ENCODE measurements around the gene EFCAB6. TPM values are rescaled to one million over a fixed set of nuclear protein-coding genes. Genes with fewer than 3 reads are reported as not detected.

Gene EFCAB6
- total RNA-seq, 1 donor, result 0.52 TPM

DNA sequence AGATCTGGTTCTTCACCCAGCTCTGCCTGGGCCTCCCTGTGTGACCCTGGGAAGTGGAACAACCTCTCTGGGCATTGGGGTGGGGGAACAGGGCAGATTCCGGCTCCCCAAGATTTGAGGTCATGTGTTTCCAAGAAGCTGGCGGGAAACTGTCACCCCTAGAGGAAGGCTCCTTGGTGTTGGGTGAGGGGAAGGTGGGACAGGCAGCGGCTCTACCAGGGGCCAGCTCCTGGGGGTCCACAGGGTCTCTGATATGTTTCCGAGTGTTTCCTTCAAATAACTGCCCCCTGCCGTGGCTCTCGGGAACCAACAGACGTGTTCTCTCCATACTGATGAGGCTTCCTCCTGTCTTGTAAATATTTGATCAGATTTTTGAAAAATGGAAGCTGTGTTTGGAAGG, 321.8 kb downstream of the EFCAB6 start:
- Histone ChIP-seq H3K4me1 (ENCODE audit: insufficient read depth, low read length) (no peaks in the 10 kb centered on the region), H3K4me3 (ENCODE audit: low read length) (no peak overlapping the region), H3K27me3 (ENCODE audit: insufficient read depth, low read length) (no peaks in the 10 kb centered on the region), H3K9me3 (ENCODE audit: low read depth, low read length) (no peaks in the 10 kb centered on the region)

DNA sequence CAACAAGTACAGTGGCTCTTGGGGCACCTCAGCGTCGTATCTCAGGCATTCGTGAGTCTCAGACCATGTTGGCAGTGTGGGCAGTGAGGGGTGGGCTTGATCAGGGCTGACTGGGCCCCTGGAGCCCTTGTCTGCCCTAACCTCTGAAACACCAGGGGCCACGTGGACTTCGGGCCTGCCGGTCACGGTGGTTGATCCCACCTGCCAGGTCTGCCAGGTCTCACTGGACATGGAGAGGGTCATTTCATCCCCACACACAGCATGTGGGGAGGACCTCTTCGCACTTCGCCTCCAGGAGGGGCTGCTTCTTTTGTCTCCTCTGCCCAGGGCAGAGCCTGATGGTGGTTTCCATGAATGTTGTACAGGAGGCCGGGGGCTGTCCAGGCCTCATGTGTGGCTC, 323.2 kb downstream of the EFCAB6 start:
- no peaks in the 10 kb centered on the region for H3K27me3 ChIP-seq (ENCODE audit: insufficient read depth, low read length)
- H3K4me1 ChIP-seq (ENCODE audit: insufficient read depth, low read length), result no peaks in the 10 kb centered on the region
- H3K4me3 ChIP-seq (ENCODE audit: low read length), result no peak overlapping the region
- H3K9me3 ChIP-seq (ENCODE audit: low read depth, low read length), result no peaks in the 10 kb centered on the region

DNA sequence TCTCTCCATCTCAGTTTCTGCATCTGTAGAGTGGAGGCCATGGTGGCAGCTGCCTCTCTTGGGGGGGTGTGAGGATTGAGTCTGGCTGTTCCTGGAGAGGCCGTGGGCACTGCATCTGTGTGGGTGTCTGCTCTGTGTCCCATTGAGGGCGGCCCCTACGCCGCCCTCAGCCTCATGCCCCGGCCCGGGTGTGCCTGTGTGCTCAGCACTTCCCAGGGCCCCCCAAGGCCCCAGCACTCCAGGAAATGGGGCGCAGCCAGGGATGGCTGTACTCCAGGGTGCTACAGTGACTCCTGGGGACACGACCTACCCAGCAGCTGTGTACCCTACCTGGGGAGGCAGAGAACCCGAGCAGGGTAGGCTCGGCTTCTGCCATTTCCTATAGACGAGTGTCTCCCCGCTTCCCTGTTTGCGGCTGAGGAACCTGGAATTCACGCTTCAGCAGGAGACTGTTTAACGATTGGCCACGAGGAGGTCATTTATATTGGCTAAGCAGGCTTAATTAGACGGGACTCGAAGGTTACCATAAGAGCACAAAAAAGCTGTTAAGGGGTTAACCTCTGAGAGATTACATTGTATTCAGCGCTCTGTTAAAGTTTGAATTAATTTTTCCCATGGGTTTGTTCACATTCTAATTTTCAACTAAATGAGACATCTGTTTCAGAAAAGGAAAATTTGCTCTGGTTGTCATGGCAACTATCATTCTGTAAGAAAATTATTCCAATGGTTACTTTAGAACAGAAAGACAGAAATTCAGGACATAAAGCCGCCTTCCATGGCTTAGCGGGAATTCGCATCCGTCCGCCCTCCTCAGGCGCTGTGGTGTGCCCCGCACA, 323.9 kb downstream of the EFCAB6 start:
- H3K9me3 ChIP-seq (ENCODE audit: low read depth, low read length), result no peaks in the 10 kb centered on the region
- H3K4me1 ChIP-seq (ENCODE audit: insufficient read depth, low read length), result no peaks in the 10 kb centered on the region
- H3K27me3 ChIP-seq (ENCODE audit: insufficient read depth, low read length), result no peaks in the 10 kb centered on the region
- no peak overlapping the region for H3K4me3 ChIP-seq (ENCODE audit: low read length)

DNA sequence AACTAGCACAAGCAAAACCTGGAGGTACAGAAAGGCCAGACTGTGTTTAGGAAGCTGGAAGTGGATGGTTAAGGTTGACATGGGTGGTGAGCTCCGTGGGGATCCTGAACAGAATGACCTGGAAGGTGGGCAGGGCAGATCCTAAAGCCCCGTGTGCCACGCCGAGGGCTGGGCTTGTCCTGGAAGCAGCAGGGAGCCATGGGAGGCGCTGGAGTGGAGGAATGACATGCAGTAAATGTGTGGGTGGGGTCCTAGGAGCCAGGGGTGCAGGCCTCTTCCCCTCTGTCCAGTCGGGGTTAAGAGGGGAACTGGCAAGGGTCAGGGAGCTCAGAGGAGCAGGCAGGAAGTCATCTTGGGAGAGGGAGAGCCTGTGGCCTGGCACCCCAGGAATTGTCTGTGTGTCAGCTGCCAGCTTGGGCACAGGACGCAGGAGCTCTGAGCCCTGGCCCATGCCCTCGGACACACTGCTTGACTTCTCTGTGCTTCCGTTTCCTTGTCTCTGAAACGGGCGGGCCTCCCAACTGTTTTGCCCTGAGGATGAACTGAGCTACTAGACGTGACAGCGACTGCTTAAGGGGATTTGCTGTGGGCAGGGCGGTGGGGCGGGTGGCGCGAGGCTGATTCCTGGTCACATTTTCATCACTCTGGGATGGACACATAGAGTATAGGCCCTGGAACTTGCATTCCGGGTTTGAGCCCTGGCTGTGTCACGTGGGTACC, 324.6 kb downstream of the EFCAB6 start:
- Histone ChIP-seq H3K4me3 (ENCODE audit: low read length) (no peak overlapping the region), H3K9me3 (ENCODE audit: low read depth, low read length) (no peaks in the 10 kb centered on the region), H3K4me1 (ENCODE audit: insufficient read depth, low read length) (peaks cover 1% of the 10 kb centered on the region), H3K27me3 (ENCODE audit: insufficient read depth, low read length) (no peaks in the 10 kb centered on the region)

DNA sequence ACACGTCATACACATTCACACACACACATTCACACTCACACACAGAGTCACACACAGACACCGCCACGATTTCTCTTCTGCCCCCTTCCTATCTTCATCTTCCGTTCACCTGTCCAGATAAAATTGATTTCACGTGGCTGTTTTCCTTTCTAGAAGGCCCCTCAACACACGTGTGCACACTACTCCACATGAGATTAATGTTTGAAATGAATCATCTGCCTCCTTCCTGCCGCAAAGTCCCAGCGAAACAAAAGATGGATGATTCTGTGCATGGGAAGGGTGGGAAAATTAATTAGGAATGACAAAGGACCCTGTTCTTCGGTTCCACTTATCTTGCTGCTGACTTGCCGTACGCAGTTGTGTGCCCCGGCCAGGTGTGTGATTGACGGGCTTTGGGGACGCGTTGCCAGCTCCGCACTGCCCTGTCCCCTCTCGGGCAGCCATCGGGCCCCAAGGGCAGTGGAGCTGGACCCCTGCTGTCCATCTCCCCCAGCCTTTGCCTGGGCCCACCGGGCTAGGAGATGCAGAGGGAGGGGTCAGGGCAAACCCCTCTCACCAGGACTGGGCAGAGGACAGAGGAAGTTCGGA, 326.5 kb downstream of the EFCAB6 start:
- H3K4me1 ChIP-seq (ENCODE audit: insufficient read depth, low read length), result peaks cover 17% of the 10 kb centered on the region
- no peak overlapping the region for H3K4me3 ChIP-seq (ENCODE audit: low read length)
- H3K9me3 ChIP-seq (ENCODE audit: low read depth, low read length), result no peaks in the 10 kb centered on the region
- H3K27me3 ChIP-seq (ENCODE audit: insufficient read depth, low read length), result no peaks in the 10 kb centered on the region

DNA sequence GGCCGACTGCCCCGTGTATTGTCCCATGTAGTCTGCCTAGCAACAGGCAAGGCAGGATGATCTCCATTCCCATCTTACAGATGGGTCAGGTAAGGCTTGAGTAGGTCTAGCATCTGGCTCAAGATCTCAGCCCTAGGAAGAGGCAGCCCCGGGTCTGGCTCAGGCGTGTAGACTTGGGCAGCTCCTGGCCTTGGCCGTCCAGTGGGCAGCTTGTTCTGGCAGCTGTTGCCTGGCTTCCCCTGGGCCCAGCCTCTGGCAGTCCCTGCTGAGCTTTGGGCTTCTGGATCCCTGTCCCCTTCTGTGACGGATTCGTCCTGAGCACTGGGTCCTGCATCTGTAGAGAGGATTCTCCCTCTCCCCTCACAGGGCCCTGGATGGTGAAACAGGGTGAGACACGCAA, 327.9 kb downstream of the EFCAB6 start:
- Histone ChIP-seq H3K27me3 (ENCODE audit: insufficient read depth, low read length) (no peaks in the 10 kb centered on the region), H3K9me3 (ENCODE audit: low read depth, low read length) (no peaks in the 10 kb centered on the region), H3K4me1 (ENCODE audit: insufficient read depth, low read length) (peaks cover 29% of the 10 kb centered on the region), H3K4me3 (ENCODE audit: low read length) (no peak overlapping the region)

DNA sequence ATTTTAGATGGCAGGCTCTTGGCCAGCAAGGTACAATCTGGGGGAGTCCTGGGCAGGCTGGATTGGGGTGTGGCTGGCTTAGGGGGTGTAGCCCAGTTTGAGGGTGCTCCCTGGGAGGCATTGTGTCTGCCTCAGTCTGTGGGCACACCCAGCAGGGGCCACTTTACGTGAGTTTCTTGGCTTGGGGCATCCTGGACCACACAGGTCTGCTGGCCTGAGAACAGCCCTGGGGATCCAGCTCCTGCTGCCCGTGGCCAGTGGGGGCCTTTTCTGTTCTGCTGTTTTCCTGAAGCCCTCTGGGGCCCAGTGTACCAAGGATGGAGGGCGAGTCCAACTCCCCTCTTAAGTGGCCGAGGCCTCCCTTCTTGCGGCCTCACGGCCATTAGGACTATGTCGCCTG, 328.4 kb downstream of the EFCAB6 start:
- H3K4me1 ChIP-seq (ENCODE audit: insufficient read depth, low read length), result peaks cover 29% of the 10 kb centered on the region
- H3K27me3 ChIP-seq (ENCODE audit: insufficient read depth, low read length), result no peaks in the 10 kb centered on the region
- no peak overlapping the region for H3K4me3 ChIP-seq (ENCODE audit: low read length)
- no peaks in the 10 kb centered on the region for H3K9me3 ChIP-seq (ENCODE audit: low read depth, low read length)

DNA sequence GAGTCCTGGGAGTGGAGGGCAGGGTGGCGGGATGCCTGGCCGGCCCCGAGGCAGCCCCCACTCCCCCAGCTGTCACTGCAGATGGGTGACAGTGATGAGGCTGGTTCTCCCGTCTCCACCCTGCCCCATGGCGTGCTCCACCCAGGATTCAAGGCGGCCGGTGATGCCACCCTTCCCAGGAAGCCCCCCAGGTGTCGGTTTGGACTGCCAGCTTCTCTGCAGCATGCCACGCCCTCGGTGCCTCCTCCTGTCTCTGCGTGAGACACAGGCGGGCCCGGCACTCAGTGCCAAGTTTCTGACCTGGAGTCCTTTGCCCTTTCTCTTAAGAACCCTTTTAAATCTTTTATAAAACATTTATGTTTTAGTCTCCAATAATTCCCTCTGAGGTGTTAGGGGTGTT, 328.8 kb downstream of the EFCAB6 start:
- H3K4me1 ChIP-seq (ENCODE audit: insufficient read depth, low read length), result peaks cover 29% of the 10 kb centered on the region
- no peaks in the 10 kb centered on the region for H3K27me3 ChIP-seq (ENCODE audit: insufficient read depth, low read length)
- no peaks in the 10 kb centered on the region for H3K9me3 ChIP-seq (ENCODE audit: low read depth, low read length)
- H3K4me3 ChIP-seq (ENCODE audit: low read length), result no peak overlapping the region

DNA sequence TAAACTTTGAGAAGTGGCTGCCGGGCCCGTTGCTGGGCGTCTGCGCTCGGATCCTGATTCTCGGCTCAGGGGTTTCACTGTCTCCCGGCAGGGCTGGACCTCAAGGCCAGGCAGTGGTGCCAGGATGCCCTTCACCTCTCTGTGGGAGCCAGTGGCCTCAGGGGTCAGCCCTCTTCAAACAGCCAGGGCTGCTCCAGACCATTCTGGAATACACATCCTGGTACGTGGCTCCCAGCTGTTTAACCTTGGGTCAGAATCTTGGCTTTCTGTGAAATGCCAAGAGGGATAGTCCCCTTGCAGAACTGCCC, 329.8 kb downstream of the EFCAB6 start:
- no peaks in the 10 kb centered on the region for H3K27me3 ChIP-seq (ENCODE audit: insufficient read depth, low read length)
- no peaks in the 10 kb centered on the region for H3K9me3 ChIP-seq (ENCODE audit: low read depth, low read length)
- H3K4me3 ChIP-seq (ENCODE audit: low read length), result no peak overlapping the region
- H3K4me1 ChIP-seq (ENCODE audit: insufficient read depth, low read length), result peaks cover 29% of the 10 kb centered on the region

DNA sequence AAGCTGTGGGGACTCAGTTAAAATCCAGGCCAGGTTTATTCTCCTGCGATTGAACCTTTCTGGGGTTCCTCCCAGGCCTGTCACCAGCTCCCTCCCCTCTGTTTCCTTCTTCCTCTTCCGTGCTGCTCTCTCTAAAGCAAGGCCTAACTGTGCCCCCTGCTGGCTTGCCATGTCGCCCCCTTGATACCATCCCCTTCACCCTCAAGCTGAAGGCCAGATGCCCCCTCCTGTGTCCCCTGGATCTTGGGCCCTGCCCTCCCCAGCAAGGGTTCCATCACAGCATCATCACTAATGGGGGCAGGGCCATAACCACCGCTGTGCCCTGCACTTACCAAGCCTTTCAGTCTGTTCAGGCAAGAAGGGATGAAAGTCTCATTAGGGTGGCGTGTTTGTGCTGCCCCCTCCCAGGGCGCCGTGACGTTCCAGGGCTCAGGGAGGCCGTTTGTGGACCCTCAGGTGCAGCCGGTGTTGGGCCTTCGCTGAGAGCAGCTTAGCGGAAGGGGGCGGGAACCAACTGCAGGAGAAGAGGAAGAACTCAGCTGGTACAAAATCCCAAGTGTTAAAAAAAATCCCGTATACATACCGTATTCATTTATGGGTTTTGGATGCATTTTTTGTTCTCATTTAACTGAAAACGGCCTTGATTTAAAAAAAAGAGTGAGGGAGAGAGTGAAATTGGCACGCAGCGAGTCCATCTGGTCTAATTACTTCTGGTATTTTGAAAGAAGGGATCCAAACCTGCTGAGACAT, 330.4 kb downstream of the EFCAB6 start:
- no peaks in the 10 kb centered on the region for H3K27me3 ChIP-seq (ENCODE audit: insufficient read depth, low read length)
- no peaks in the 10 kb centered on the region for H3K9me3 ChIP-seq (ENCODE audit: low read depth, low read length)
- peak overlapping the region; percentile 34 for H3K4me3 ChIP-seq (ENCODE audit: low read length)
- H3K4me1 ChIP-seq (ENCODE audit: insufficient read depth, low read length), result peaks cover 29% of the 10 kb centered on the region

DNA sequence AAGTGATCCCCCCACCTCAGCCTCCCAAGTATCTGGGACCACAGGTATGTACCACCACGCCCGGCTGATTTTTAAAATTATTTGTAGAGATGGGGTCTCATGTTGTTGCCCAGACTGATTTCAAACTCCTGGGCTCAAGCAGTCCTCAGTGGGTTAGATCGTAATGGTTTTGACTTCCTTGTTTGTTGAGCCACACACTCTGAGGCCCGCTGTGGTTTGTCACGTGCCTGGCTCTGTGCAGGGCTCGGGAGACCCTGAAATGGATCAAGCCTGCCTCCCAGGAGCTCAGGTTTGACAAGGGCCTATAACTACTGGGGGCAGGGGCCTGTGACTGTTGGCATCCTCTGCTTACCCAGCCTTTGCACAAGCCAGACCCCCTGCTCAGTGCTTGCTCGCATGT, 332.1 kb downstream of the EFCAB6 start:
- Histone ChIP-seq H3K9me3 (ENCODE audit: low read depth, low read length) (no peaks in the 10 kb centered on the region), H3K27me3 (ENCODE audit: insufficient read depth, low read length) (no peaks in the 10 kb centered on the region), H3K4me1 (ENCODE audit: insufficient read depth, low read length) (peaks cover 29% of the 10 kb centered on the region), H3K4me3 (ENCODE audit: low read length) (no peak overlapping the region)

DNA sequence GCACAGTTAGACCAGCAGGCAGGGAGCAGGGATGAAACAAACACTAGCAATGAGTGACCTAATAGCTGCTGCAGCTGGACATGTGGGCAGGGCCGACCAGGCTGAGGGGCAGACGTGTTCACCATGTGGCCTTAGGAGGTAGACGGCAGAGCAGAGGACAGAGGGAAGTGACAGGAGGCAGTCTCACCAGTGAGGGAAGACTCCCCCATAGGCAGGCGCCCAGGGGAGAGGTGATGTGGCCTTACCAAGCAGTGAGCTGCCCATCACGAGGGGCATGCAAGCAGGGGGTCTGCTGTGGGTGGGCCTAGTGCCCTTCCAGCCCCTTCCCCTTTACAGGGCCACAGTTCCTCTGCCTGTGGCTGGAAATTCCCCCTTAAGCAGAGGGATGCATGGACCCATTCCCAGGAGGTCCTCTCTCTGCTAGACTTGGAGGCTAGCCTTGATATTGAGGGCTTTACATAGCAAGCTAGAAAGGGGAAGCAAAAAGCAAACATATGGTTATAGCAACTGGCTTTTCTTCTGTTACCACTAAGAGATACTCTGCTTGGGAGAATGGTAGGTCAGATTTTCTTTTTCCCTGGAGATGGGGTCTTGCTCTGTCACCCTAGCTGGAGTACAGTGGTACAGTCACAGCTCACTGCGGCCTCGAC, 332.7 kb downstream of the EFCAB6 start:
- H3K4me3 ChIP-seq (ENCODE audit: low read length), result no peak overlapping the region
- H3K4me1 ChIP-seq (ENCODE audit: insufficient read depth, low read length), result peaks cover 29% of the 10 kb centered on the region
- H3K9me3 ChIP-seq (ENCODE audit: low read depth, low read length), result no peaks in the 10 kb centered on the region
- H3K27me3 ChIP-seq (ENCODE audit: insufficient read depth, low read length), result no peaks in the 10 kb centered on the region
